SK-N-DZ (cell line): ENCODE results near the gene SSR1.

Source experiments
- DNase-seq: peaks from one replicate; pipeline ENCODE4 v3.0.0-alpha.2; 2015; ENCODE audit warnings: low spot score

The SSR1 gene

GRCh38 chr6:7258231-7258763 is 54.7 kb downstream of the SSR1 start:
- no peak for DNase-seq

DNA sequence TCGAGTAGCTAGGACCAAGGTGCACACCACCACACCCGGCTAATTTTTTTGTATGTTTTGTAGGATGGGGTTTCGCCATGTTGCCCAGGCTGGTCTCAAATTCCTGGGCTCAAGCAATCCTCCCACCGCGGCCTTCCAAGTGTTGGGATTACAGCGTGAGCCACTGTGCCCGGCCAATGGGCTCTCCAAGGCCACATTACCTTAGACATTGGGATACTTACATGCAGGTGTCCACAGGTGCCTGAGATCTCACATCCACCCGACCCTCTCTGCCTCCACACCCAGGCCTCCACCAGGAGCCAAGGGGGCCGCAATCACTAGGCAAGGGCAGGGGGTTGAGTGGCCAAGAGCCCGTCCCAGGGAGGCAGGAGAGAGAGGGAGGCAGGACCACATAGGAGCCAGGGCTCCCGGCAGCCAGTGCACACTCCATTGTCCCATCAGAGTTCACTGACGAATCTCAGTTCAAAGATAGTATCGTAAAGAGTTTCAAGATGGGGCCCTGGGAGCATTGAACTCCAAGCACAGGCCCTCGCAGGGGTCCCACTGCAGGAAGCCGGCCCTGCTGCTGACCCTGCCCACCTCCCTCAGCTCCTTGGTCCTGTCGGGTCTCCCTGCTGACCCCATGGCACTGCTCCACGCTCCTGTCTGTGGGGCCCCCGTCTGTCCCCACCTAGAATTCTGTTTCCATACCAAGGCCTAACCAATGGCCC is 55.3 kb downstream of the SSR1 start:
- no peak for DNase-seq

DNA sequence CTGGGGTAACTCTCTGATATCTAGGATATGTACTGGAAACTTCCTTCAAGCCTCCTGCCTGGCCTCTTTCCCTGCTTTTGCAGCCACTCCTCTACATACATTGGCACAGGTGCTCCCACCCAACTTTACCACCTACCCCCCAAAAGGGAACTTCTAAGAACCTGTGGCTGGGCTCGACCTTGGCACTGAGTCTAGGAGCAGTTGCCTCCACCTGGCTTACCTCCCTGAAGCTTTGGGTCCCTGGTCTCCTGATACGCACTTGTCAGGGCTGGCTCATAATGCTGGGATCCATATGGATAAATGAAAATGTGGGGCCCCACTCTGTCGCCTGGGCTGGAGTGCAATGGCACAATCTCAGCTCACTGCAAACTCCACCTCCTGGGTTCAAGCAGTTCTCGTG is 56.2 kb downstream of the SSR1 start:
- no peak for DNase-seq

DNA sequence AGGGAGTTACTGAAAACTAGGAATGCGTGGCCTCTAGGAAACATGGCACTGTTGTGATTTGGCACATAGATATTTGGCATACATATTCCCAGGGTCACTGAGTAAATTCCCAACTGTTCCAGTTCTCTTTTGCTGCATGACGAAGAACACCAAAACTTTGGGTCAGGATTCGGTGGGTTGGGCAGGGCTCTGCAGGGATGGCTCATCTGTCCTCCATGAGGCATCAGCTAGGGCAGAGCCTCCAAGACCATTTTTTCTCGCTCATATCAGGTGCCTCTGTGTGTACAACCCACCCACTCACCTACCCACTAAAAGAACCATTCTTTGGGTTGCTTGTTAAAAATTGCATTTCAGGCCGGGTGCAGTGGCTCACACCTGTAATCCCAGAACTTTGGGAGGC is 57.1 kb downstream of the SSR1 start:
- DNase-seq = no peak

DNA sequence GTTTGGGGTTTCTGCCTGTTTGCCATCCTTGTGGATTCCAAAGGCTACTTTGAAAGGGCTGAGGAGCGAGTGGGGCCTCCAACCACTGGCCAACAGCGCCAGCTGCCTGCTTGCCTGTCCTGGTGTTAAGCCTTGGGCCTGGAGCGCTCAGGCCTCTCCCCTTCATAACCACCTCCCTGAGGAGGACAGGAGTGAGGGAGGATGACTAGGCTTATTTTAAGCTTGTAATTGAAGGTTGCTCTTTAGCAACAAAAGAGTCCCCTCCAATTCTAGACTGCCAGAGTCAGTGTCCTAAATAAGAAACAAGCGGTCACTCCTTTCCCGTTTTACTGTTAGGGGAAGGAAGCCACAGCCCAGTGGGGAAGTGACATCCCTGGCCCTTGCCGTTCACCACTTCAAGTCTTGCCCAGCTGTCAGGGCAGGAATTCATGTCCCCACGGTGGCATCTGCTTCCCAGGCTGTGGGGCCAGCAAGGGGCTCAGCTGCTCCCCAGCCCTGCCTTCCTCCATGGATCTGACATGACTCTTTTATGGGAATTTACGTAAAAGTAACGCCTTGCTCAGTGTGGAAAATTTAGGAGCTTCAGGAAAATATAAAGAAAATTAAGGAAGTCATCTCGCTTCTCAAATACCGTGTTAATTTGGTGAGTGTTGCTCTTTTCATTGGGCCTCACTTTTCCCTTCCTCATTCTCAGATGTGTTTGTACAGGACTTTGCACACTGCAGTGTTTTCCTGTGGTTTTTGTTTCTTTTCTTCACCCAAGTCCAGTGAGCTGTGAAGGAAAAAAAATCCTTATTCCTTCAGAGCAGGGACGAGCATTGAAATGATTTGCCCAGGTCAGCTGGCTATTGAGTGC is 57.8 kb downstream of the SSR1 start:
- DNase-seq = no peak

- no peak for DNase-seq
Observed at GRCh38 chr6:7252390-7252789, 60.6 kb downstream of the SSR1 start.

DNA sequence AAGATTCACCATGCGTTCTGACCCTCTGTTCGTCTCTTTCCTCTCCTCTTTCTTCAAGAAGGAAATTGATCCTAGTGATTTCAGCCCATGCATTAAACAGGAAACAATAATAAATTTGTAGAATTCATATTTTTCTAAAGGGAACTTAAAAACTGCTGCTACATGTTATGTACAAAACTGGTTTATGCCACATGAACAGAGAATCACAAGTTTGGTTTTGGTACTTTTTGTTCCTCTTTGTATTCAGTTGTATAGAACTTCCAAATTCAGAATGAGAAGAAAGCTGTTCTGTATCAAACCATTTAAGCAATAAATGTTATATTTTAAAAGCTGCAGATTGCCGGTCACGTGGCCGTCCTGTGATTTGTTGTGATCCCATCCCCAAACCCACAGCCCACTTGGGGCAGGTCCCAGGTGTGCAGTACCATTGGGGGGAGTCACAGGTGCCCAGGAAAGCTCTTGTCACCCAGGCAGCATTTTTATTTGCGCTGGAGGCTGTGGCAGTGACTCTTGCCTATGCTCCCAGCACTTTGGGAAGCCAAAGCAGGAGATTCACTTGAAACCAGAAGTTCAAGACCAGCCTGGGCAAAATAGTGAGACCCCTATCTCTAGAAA is 61.2 kb downstream of the SSR1 start:
- no peak for DNase-seq

GRCh38 chr6:7250812-7251211 is 62.2 kb downstream of the SSR1 start:
- DNase-seq = no peak

GRCh38 chr6:7249946-7250643 is 62.9 kb downstream of the SSR1 start:
- DNase-seq = no peak

GRCh38 chr6:7249391-7249790 is 63.6 kb downstream of the SSR1 start:
- DNase-seq = no peak

DNA sequence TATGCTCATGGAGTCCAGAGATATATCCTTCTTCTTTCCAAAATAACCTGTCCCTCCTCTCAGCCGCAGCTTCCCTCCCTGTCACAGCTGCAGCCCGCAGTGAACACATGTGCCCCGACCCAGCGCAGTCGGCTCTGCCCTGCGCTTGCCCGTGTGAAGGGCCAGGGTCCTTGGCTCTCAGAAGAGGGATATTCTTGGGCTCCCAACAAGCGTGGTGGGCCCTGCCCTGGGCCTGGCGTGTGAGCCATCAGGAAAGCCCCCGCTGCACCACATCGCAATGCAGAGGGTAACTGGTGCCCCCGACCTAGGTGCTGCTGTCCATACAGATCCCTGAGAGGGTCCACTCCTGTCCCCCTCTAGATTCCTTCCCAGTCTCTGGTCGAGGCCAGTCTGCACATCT is 65.2 kb downstream of the SSR1 start:
- no peak for DNase-seq

GRCh38 chr6:7247179-7247456 is 65.9 kb downstream of the SSR1 start:
- no peak for DNase-seq

GRCh38 chr6:7246401-7247178 is 66.4 kb downstream of the SSR1 start:
- no peak for DNase-seq

GRCh38 chr6:7245668-7246393 is 67.2 kb downstream of the SSR1 start:
- DNase-seq = no peak

DNA sequence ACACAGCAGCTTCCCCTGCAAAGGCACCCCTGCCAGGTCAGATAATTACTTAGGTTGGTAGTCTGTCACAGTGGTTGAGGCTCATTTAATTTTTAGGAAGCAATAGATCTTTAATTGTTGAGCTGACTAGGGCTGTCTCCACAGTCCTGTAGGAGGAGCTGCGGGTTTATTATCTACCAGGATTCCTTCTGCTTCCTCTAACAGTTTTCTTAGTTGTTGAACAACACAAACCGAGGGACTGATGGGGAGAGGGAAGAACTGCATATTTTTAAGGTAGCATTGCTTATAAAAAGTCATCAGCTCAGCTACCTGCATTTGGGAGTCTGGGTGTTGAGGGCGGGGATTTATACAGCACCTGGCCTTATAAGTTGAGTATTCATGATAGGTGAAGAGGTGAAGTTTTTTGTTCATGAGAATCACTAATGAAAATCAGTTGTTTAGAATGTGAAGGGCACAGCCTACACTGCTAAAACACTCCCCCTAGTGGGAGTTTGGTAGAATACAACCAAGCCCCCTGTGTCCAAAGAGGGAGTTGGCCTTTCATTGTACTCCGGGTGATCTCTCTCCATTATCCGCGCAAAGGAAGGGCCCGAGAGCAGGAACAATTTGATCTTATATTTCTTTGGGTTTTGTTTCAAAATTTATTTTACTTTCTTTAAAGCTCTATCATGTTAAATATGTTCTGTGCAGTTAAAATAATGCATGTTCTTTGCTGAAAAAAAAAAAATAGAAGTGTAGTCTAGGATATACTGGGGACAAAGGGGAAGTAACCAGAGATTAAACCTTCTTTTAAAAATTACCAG is 69.6 kb downstream of the SSR1 start:
- DNase-seq = peak; percentile 45

- no peak for DNase-seq
Observed at GRCh38 chr6:7242835-7243178, 70.2 kb downstream of the SSR1 start.

DNA sequence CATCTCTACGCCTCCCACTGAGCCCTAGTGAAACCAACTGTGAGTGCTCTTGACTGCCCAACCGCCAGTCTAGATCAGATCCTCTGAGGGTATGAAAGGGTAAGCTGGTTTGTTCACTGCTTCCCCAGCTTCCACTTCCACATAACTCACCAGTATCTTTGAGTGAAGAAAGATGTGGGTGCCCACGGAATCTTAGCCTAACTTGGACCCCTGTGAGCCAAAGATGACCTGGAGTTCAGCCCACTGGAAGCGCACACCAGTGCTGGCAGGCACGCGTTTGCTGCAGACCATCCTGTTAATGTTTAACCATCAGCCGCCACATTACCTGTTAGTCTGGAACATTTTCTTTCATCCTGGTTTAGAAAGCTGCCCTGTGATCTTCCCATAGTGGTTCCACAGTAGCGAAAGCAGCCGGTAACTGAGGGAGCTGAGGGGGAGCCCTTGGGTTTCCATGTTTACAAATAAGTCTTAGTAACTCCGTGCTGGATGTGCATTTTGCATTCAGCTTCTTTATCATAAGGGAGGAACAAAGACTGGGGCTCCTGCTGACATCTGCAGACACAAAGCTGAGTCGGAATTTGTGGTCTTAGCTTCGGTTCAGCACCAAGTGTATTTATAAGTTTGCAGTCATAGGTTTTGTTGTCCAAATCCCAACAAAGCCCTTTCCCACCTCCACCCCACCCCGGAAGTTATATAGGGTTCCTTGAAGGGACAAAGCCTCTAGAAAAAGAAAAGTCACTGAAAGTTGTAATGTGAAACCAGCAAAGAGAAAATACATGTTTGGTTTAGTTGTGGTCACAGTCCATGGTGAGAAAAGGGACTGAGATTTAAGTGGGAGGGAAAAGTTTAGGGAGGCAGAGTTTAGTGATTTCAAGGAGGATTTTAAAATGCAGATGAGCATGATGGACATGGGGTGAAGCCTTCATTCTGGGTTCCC is 71.0 kb downstream of the SSR1 start:
- no peak for DNase-seq

DNA sequence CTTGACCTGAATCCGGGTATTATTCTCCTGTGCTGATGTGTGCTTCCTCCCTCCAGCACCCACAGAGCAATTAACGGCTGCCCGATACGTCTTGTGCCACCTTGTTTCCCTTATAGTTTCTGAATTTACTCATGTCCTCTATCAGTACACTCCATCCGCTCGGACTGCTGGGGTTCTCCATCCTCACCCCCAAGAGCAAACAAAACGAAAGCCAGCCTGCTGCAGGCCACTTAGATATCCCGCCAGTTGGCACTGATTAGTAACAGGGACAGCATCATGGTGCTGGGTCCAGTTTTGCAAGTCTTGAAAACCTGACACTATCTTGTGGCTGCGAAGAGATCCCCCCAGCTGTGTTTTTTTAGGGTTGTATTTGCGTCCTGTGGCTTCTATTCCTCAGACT is 71.8 kb downstream of the SSR1 start:
- no peak for DNase-seq

DNA sequence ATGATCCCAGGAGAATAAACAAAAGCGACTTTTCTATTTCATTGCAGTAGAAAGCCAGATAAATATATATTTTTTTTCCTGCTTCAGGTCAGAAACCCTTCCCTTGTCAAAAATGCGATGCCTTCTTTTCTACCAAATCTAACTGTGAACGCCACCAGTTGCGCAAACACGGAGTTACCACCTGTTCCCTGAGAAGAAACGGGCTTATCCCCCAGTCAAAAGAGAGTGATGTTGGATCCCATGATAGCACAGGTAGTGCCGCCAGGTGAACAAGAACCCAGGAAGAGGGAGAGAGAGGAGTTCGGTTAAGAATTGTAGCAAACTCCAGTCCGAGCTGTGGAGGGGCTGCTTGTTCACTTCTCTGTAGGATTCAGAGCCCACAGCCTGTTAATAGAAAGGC is 72.6 kb downstream of the SSR1 start:
- no peak for DNase-seq
